Right hindlimb (tissue), 1 donor: ENCODE measurements around the gene DEUP1.

Experiments
- DNase-seq: peaks from one replicate; pipeline ENCODE4 v3.0.0-alpha.2; 2018

Gene DEUP1

DNA sequence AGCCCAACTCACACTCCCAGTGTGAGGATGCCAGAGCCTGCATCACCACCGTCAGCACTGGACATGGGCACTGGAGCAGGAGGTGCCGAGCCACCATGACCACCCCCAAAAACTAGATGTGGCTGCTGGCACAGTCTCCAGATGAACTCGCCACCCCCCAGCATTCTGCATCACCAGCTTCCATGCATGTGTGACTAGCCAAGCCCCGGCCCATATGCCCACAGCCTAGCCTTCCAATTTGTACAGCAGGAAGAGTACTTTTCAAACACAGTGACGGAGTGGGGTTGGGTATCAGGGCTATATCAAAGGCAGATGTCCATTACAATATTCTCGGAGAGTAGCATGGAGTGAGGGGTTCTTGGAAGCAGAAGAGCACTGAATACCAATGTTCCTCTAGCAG lies 149.7 kb downstream of the DEUP1 start:
- DNase-seq, result no peak

GRCh38 chr11:93480756-93481155 lies 150.2 kb downstream of the DEUP1 start:
- no peak for DNase-seq

DNA sequence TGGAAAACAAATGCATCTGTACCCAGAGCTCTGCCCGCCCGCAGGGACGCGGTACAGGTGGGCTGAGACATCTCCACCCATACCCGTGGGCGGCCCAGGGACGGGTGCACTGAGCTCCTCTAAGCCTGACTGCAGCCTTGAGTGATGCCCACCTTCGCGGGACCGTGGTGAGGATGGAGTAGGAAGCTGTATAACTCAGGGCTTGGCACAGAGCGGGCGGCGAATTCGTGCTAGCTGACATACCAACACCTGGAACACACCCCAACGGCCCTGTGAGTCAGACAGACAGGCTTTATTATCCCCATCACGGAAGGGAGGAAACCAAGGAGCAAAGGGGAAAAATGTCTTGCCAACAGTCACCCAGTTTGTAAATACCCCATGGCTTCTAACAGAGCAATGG lies 150.7 kb downstream of the DEUP1 start:
- DNase-seq, result no peak

- no peak for DNase-seq
Measured at GRCh38 chr11:93481696-93482095, 151.2 kb downstream of the DEUP1 start.

GRCh38 chr11:93482556-93482955 lies 152.0 kb downstream of the DEUP1 start:
- no peak for DNase-seq

- DNase-seq, result no peak
Measured at GRCh38 chr11:93484716-93485115, 154.2 kb downstream of the DEUP1 start.

GRCh38 chr11:93485983-93486382 lies 155.4 kb downstream of the DEUP1 start:
- no peak for DNase-seq

DNA sequence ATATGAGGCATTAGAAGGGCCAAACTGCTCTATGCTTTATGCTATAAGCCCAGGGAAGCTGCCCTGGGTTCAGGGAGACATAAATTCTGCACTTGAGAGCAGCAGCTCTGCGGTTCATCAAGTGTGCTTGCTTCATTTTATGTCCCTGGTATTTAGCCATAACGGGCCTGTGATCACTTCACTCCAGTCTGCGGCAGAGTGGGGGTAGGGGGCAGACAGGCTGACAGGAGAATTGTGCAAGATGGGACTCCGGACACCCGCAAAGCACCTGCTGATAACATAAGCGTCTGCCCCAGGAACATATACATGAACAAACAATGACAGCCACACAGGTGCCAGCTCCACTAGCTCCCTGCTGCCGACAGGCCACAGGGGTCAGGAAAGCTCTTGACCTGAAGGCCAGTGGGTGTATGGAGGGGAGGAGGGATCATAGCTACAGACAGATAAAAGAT lies 156.5 kb downstream of the DEUP1 start:
- DNase-seq, result no peak
